GM19455 (cell line): ENCODE results near the gene COL9A3.
"Not testable (repeated sequence)": the region's sequence is repeated elsewhere in the genome, so short reads cannot be mapped to it uniquely, and the experiment has no call there.

Experiments
- ATAC-seq: cut with Tn5 transposase; IDR thresholded peaks from one replicate; pipeline ENCODE4 v1.9.1; 2021; ENCODE audit not compliant: unreplicated experiment

COL9A3 gene

DNA sequence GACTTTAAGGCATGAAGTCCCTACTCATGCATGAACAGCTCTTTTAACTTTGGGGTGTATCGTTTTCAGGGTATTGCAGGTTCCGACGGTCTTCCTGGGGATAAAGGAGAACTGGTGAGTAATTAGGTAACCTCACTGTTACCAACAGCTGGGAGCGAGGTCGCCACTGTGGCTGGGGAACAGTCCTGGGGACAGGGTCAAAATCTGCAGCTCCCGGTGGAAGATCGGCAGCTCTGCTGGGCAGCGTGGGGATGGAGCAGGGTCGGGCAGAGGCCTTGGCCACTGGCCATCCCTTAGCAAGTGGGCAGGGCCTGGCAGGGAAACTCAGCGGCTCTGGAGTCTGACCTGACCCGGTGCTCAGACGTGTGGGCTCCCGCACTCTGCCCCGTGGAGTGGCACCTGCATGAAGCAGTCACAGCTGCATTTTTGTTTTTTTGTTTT, 16.1 kb downstream of the COL9A3 start:
- ATAC-seq, result peak; percentile 26

GRCh38 chr20:62834967-62835730, 18.3 kb downstream of the COL9A3 start:
- ATAC-seq, result no peak

DNA sequence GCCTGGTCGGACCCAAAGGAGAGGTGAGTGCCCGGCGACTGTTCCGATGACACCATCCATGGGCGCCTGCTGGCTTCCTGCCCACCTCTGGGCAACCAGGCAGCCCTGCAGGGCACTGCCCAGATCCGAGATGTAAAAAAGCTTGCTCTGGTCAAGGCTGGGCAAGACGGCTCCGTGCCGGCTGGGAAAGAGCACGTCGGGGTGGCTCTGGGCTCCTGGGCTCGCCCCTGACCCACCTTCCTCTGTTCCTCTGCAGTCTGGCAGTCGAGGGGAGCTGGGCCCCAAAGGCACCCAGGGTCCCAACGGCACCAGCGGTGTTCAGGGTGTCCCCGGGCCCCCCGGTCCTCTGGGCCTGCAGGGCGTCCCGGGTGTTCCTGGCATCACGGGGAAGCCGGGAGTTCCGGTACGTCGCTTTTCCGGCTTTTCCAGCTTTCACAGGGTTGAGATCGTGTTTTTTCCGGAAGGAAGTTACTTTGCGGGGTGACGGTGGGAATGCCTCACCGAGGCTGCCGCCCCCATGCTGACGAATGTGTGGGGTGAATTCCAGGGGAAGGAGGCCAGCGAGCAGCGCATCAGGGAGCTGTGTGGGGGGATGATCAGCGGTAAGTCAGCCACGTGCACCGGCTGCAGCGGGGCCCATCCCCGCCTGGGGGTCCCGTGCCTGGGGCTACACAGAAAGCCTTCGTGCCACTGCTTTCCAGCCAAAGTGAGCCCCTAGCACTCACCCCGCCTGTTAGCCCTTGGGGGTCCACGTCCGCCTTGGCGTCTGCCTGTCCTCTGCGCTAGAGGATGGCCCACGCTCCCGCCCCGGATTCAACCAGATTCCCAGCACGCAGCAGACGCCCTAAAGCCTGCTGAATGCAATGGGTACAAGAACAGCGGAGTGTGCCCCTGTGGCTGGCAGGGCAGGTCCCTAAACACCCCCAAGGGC, 19.3 kb downstream of the COL9A3 start:
- ATAC-seq, result no peak

GRCh38 chr20:62836967-62837490, 20.2 kb downstream of the COL9A3 start:
- ATAC-seq, result no peak

GRCh38 chr20:62837790-62838127, 20.9 kb downstream of the COL9A3 start:
- ATAC-seq, result no peak

DNA sequence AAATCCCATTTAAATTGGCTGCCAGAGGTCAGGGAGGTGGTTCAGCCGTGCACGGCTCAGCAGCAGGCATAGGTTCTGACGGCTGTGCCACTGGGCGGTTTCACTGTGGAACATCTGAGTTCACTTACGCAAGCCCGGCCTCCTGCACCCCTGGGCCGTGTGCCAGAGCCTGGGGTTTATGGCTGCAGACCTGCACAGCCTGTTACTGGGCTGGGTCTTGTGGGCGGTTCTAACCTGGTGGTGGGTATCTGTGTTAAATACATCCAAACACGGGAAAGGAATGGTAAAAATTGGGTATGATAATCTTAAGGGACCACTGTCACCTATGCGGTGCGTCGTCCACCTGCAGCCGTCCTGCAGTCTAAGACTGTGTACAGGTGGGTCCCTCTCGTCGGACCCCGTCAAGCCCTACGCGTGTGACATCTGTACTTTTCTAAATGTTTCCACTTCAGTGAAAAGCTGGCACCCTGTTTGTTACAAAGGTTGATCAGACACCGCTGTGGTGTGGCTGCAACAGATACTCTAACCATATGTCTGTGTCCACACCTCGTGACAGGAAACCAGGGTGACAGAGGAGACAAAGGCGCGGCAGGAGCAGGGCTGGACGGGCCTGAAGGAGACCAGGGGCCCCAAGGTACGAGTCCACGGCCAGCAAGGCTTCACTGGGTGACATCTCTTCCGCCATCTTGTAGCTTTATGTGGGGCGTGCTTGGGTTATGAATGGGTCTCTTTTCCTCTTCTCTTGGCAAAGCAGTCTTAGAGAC, 21.5 kb downstream of the COL9A3 start:
- no peak for ATAC-seq

- ATAC-seq, result no peak
Observed at GRCh38 chr20:62839261-62839660, 22.4 kb downstream of the COL9A3 start.

- ATAC-seq, result no peak
Observed at GRCh38 chr20:62839816-62840215, 23.0 kb downstream of the COL9A3 start.

DNA sequence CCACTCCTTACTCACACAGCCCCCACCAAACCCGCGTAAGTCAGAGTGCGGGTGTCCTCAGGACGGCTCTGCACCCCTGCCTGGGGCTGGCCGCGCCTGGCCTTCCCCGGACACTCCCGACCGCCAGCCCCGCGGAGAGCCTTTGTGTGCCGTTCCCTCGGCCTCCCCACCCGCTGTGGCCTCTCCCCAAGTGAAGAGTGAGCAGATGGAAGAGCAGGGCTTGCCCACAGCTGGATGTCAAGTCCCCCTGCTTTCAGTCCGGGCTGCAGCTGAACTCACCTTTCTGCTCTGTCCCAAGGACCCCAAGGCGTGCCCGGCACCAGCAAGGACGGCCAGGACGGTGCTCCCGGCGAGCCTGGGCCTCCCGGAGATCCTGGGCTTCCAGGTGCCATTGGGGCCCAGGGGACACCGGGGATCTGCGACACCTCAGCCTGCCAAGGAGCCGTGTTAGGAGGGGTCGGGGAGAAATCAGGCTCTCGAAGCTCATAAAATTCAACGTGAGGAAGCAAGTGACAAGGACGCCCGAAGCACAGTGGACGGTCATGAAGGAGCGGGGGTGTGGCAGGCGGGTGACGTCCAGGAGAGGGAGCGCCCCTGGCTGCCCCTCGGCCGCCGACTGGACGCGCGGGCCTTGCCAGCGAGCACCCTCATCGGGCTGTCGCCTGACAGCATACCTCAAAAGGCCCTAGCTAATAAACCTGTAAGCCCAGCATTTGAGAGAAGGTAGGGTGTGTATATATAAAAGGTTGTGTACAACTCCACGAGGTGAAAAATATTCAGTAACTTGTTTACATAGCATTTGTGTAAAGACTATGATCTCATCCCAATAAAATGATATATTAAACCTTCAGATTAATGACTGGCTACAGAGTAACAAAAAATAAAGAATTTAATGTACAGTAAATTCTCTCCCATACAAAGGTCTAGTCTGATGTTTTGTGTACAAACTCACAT, 23.7 kb downstream of the COL9A3 start:
- ATAC-seq, result no peak

DNA sequence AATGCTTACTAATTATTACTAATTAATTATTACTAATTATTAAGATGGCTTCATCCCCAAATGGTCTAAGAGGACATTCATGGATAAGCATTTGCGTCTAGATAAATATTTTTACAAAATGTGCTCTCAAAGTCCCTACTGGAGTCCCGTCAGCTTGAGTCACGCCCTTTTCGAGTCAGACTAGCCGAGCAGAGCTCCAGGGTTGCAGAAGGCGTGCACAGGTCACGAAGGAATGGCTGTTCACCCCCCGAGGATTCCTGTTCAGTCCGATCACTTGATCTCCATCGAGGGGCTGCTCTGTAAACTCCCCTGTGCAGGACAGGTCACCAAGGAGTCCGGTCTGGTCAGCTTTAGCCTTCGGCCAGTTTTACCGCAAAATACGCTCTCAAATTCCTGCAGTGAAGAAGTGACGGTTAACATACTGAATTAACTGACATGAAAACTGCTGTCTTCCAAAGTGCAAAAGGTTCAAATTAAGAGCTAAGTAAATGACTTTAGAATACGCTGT, 24.9 kb downstream of the COL9A3 start:
- no peak for ATAC-seq

DNA sequence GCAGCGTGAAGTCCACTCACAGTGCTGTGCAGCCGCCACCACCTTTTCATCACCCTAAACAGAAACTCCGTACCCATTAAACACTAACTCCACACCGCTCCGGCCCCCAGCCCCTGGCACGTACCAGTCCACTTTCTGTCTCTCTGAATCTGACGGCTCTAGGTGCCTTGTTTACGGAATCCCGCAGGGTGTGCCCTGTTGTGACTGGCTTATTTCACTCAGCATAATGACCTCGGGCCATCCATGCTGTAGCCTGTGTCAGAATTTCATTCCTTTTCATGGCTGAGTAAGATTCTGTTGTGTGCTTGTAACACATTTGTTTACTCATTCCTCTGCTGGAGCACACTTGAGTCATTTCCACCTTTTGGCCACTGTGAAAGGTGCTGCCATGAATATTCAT, 26.8 kb downstream of the COL9A3 start:
- no peak for ATAC-seq

- ATAC-seq, result no peak
Observed at GRCh38 chr20:62844182-62844581, 27.3 kb downstream of the COL9A3 start.

GRCh38 chr20:62845416-62846160, 28.7 kb downstream of the COL9A3 start:
- no peak for ATAC-seq

- no peak for ATAC-seq
Observed at GRCh38 chr20:62846166-62846890, 29.5 kb downstream of the COL9A3 start.

DNA sequence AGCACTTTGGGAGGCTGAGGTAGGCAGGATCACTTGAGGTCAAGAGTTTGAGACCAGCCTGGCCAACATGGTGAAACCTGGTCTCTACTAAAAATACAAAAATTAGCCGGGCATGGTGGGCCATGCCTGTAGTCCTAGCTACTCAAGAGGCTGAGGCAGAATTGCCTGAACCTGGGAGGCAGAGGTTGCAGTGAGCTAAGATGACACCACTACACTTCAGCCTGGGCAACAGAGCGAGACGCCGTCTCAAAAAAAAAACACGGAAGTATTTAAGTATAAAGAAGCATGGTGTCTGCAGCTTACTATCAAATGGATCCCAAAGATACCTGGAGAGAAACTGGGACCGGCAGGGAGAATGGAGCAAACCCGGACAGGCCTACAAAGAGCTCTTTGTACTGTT, 32.1 kb downstream of the COL9A3 start:
- not testable (repeated sequence) for ATAC-seq

DNA sequence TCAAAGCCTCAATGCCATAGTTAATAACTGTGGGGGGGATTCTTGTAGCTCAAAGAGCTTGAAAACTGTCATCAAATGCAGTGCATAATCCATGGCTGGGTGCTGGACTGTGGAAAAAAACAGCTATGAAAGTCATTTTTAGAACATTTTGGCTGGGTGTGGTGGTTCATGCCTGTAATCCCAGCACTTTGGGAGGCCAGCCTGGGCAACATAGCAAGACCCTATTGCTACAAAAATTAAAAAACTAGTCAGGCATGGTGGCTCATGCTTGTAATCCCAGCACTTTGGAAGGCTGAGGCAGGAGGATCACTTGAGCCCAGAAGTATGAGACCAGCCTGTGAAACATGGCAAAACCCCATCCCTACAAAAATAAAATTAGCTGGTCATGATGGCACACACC, 32.6 kb downstream of the COL9A3 start:
- no peak for ATAC-seq

DNA sequence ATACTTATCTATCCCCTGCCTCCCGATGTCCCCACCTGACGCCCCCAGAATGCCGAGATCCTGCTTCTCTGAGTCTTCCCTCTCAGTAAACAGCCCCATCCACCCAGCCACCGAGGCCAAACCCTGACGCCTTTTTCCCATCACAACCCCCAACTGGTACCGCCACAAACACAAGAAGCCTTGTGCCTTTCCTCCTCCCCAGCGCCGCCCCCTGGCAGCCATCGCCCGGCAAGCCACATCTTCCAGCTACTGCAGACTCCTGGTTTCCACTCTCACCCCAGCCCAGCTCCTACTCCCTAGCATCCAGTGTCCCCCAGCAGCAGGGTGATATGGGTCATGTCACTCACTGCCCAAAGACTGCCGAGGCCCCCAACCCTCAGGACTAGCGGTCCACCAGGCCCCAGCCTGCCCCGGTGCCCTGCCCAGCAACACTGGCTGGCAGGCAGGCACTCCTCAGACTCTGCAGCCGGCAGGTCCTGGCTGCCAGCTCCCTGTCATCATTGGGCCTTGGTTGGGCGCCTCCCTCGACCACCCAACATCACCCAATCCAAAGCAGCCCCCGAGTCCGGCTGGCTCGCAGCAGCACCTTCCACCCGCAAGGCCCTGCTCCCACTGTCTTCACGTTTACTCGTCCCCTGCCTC, 33.6 kb downstream of the COL9A3 start:
- no peak for ATAC-seq

DNA sequence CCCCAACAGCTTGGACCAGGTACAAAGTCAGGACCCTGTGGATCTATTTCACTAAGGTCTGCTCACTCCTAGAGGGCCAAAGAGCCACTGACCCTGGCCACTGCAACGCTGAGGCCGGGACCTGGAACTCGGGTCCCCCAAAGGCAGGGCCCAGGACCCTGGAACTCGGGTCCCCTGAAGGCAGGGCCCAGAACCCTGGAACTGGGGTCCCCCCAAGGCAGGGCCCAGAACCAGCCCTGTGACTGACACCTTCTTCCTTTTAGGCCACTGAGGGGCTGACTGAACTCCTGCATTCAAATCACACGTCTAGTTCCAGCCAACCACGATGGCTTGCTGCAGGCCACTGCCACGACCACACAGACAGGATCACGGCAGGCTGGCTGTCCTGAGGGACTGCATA, 35.3 kb downstream of the COL9A3 start:
- no peak for ATAC-seq
